Activated CD4-positive, alpha-beta memory T cell treated with anti-CD3 and anti-CD28 coated beads, Interleukin-2, amount 10 ng/mL, durations not matched to agents 7 days and 5 days (primary cell): Measurements from ENCODE around the gene PLA2G4E. TPM values are rescaled to one million over a fixed set of nuclear protein-coding genes. Genes with fewer than 3 reads are reported as not detected.

Experiments
- CTCF ChIA-PET: fragments of 350-600 bp; sonication (Branson Sonifier 250); formaldehyde crosslinking; loops from one replicate; lab custom pipeline; 2021; ENCODE audit warnings: antibody characterized with exemption, inconsistent platforms; lab: Charles Lee
- POLR2A ChIA-PET: fragments of 350-600 bp; sonication (Branson Sonifier 250); formaldehyde crosslinking; loops from one replicate; lab custom pipeline; 2021; ENCODE audit warnings: antibody characterized with exemption; lab: Charles Lee
- DNase-seq: peaks from one replicate; pipeline ENCODE4 v3.0.0-alpha.2; 2020
- H3K27ac Mint-ChIP-seq: one replicate; pipeline ENCODE4 v1.8.0; 2021; ENCODE audit warnings: mild to moderate bottlenecking, mixed read lengths
- H3K27me3 Mint-ChIP-seq: one replicate; pipeline ENCODE4 v1.8.0; 2021; ENCODE audit warnings: mixed read lengths
- H3K36me3 Mint-ChIP-seq: one replicate; pipeline ENCODE4 v1.8.0; 2021; ENCODE audit warnings: low read depth, mixed read lengths
- H3K4me1 Mint-ChIP-seq: one replicate; pipeline ENCODE4 v1.8.0; 2021; ENCODE audit warnings: mixed read lengths
- H3K4me3 Mint-ChIP-seq: one replicate; pipeline ENCODE4 v1.8.0; 2021; ENCODE audit warnings: mild to moderate bottlenecking, mixed read lengths
- H3K9me3 Mint-ChIP-seq: one replicate; pipeline ENCODE4 v1.8.0; 2021; ENCODE audit warnings: mixed read lengths
- total RNA-seq, 2 experiments: library from RNA; stranded (reverse); gene quantifications; one replicate each; pipeline ENCODE4 v1.2.3, GENCODE V29; 2021

PLA2G4E gene
- total RNA-seq, 2 experiments from 2014 or later, result not detected

DNA sequence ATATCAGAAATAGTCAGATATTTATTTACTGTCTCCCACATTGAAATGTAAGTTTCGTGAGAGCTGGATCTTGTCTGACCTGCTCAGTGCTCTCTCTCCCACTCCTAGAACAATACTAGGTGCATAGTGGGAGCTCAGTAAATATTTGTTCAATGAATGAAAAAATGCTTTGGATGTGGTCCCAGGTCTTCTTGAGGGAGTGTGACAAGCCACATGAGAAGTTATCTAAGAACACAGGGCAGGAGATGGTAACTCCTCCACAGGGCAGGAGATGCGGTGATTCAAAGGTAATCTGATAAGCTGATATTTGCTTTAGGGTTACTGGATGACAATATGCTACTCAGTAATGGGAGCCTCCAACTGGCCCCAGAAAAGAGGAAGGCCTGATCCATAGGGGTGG is 25.8 kb upstream of the PLA2G4E start:
- no peak for DNase-seq
- peaks cover 11% of the 10 kb centered on the region for H3K27me3 Mint-ChIP-seq
- ChIA-PET POLR2A (no interaction called here), CTCF (no interaction called here)
- H3K36me3 Mint-ChIP-seq, result no peaks in the 10 kb centered on the region
- no peak overlapping the region for H3K27ac Mint-ChIP-seq
- no peak overlapping the region for H3K4me3 Mint-ChIP-seq
- H3K4me1 Mint-ChIP-seq, result peaks cover 20% of the 10 kb centered on the region
- H3K9me3 Mint-ChIP-seq, result no peaks in the 10 kb centered on the region

DNA sequence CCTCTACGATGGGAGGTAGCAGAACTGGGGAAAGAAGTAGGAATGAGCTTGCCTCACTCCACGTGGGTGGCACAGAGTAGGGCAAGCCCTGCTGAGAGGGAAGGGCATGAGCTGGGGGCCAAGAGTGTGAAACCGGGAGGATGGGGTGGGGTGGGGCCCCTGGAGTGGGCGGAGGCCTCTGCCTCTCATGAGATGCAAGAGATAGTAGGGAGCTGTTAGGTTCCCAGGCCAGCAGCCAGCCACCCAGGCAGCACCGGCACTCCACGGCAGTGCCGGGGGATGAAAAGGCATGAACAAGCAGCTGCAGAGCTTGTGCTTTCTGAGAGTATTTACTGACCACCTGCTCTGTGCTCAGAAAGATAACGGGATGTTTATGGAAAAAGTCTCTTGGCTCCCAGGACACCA is 24.4 kb upstream of the PLA2G4E start:
- CTCF ChIA-PET, result interaction anchor here (0.6 to 1.0 kb wide), 2 partner anchors 12 to 37 kb away, joined by 3 to 4 read pairs; no protein-coding TSS in a partner anchor
- peaks cover 9% of the 10 kb centered on the region for H3K27me3 Mint-ChIP-seq
- H3K4me3 Mint-ChIP-seq, result no peak overlapping the region
- H3K36me3 Mint-ChIP-seq, result no peaks in the 10 kb centered on the region
- no peak for DNase-seq
- no peak overlapping the region for H3K27ac Mint-ChIP-seq
- no peaks in the 10 kb centered on the region for H3K9me3 Mint-ChIP-seq
- POLR2A ChIA-PET, result no interaction called here
- peaks cover 20% of the 10 kb centered on the region for H3K4me1 Mint-ChIP-seq

DNA sequence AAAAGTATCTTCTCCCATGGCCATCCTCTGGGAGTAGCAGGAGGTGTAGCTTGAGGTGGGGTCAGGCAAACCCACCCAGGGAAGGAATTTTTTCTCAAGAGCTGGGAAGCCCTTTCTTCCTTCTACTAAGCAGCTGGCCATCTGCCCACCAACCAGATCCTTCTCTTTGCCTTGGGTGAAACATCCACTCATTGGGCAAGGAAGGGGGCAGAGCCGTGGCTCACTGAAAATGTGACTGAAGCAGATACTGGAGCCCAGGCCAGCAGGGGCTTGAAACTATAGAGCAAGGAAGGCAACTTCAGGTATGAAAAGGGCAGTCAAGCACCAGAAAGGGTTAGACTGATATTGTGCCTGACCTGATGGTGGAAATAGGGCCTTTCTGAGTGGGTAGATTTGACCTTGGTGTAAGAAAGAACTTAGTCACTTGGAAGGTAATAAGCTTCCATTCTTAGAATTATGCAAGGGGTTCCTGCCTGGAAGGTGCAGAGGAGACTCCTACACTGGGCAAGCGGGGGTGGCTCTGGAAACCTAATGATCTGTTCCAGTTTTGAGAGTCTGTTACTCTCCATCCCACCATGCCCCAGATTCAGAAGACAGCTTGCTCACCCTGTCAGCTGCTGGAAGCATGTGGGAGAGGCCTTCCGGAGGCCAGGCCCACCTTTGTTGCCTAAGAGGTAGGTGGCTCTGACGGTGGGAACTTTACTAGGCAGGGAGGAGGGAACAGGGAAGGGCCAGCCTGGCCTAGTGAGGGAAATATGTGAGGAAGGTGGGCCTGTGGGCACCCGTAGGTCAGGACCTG is 22.0 kb upstream of the PLA2G4E start:
- POLR2A ChIA-PET, result no interaction called here
- CTCF ChIA-PET, result interaction anchor here (0.5 kb wide), 1 partner anchor 201 kb away, joined by 3 read pairs; no protein-coding TSS in a partner anchor
- Mint-ChIP-seq H3K4me1 (peaks cover 20% of the 10 kb centered on the region), H3K27ac (no peak overlapping the region), H3K27me3 (peaks cover 5% of the 10 kb centered on the region), H3K36me3 (no peaks in the 10 kb centered on the region), H3K9me3 (no peaks in the 10 kb centered on the region), H3K4me3 (no peak overlapping the region)
- DNase-seq, result no peak

DNA sequence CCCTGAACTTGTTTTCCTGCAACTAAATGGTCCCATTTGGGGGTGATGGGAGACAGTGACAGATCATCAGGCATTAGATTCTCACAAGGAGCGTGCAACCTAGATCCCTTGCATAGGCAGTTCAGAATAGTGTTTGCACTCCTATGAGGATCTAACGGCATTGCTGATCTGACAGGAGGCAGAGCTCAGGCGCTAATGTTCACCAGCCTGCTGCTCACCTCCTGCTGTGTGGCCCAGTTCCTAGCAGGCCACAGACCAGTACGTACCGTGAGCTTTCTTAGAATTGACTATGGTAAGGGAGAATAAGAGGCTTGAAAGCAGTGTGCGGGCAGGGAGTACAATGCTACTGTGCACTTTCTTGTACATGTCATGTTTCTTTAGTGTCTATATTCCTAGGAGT is 17.6 kb upstream of the PLA2G4E start:
- ChIA-PET CTCF (no interaction called here), POLR2A (no interaction called here)
- peaks cover 9% of the 10 kb centered on the region for H3K4me1 Mint-ChIP-seq
- H3K27ac Mint-ChIP-seq, result no peak overlapping the region
- H3K9me3 Mint-ChIP-seq, result no peaks in the 10 kb centered on the region
- no peaks in the 10 kb centered on the region for H3K36me3 Mint-ChIP-seq
- H3K4me3 Mint-ChIP-seq, result no peak overlapping the region
- peaks cover 2% of the 10 kb centered on the region for H3K27me3 Mint-ChIP-seq
- DNase-seq, result no peak

DNA sequence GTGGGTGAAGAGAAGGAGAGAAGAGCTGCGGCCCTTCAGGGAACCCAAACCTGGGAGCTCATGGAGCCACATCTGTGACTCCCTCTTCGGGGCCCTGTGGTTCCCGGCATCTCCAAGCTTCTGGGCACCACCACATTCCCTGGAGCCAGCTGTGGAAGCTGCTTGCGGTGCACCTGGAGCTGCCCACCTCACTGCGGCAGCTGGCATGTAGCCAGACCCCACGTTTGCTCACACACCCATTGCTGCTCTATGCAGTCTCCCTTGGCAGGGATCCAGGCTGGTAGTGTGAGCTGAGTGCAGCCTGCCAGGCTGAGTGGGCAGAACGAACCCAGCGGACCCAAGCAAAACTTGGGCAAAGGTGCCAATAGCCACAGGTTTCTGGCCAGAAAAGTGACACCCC is 16.8 kb upstream of the PLA2G4E start:
- Mint-ChIP-seq H3K4me1 (peaks cover 12% of the 10 kb centered on the region), H3K9me3 (no peaks in the 10 kb centered on the region), H3K36me3 (no peaks in the 10 kb centered on the region), H3K27ac (no peak overlapping the region), H3K27me3 (peaks cover 2% of the 10 kb centered on the region), H3K4me3 (no peak overlapping the region)
- DNase-seq, result no peak
- ChIA-PET CTCF (no interaction called here), POLR2A (no interaction called here)

DNA sequence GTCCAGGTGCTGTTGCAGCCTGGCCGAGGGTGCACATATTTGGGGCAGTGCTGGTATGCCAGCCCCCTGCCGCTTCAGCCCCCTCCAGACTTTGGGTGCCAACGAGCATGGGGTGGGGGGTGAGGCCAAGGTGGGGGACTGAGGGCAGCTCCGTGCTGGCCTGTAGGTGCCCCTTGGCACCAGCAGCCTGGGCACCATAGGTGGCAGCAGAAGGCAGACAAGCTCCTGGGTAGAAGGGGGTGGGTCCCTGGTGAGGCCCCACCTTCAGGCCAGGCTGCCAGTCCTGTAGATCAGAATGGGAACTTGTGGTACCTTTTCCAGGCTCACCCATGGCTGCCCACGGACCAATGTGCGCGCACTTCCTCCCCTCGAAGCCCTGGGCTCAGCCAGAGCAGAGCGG is 16.1 kb upstream of the PLA2G4E start:
- Mint-ChIP-seq H3K36me3 (peaks cover 2% of the 10 kb centered on the region), H3K27me3 (peaks cover 2% of the 10 kb centered on the region), H3K9me3 (peaks cover 3% of the 10 kb centered on the region), H3K27ac (no peak overlapping the region), H3K4me3 (no peak overlapping the region), H3K4me1 (peaks cover 12% of the 10 kb centered on the region)
- POLR2A ChIA-PET, result no interaction called here
- CTCF ChIA-PET, result no interaction called here
- DNase-seq, result no peak

DNA sequence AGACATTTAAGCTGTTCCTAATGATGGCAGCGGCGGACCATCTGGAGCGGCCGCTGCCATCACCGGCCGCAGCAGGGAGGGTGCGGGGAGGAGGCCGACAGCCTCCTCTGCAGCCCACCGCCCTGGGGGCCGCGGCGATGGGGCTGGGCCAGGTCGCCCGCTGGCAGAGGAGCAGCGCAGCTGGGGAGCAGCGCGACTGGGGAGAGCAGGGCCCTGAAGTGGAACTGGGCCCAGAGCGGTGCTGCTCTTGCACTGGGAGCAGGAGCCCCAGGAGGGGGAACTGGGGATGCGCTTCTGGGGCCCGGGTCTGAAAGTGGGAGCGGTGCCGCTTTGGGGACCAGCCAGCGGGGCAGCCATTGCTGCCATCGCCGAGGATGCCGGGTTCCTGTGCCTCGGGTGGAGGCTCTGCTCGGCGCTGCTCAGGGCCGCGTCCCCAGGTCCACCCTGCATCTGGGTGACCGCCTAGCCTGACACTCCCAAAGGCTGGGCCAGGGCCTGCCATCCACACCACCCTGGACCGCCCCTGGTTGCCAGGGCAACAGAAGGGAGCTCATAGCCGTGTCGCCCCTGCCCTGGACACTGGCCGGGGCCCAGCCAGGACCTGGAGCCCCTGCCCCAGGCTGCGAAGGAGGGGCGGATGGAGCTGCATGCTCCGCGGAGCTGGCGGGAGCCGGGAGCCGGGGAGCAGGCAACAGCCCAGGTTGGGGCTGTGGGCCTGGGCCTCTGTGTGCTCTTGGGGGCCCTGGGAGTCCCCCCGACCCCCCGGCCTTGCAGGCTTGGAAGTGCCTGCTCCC is 15.5 kb upstream of the PLA2G4E start:
- Mint-ChIP-seq H3K27me3 (peaks cover 2% of the 10 kb centered on the region), H3K4me3 (no peak overlapping the region), H3K9me3 (peaks cover 4% of the 10 kb centered on the region), H3K27ac (no peak overlapping the region), H3K4me1 (peaks cover 12% of the 10 kb centered on the region), H3K36me3 (peaks cover 4% of the 10 kb centered on the region)
- CTCF ChIA-PET, result no interaction called here
- DNase-seq, result no peak
- POLR2A ChIA-PET, result no interaction called here

DNA sequence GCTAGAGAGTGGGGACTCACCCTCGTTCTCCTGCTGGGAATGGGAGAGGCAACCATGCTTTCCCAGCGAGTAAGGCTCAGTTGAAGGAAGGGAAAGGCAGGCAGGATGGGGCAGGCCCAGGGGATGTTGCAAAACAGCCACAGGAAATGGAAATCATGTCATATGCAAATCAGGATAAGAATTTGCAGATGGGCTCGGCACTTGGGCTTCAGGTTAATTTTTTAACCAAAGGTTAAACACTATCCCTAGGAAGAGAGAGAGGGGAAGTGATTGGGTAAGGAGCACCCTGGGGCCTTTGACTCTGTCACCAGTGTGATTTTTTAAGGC is 14.6 kb upstream of the PLA2G4E start:
- peaks cover 4% of the 10 kb centered on the region for H3K36me3 Mint-ChIP-seq
- H3K4me1 Mint-ChIP-seq, result peaks cover 12% of the 10 kb centered on the region
- POLR2A ChIA-PET, result no interaction called here
- H3K27me3 Mint-ChIP-seq, result peaks cover 2% of the 10 kb centered on the region
- H3K27ac Mint-ChIP-seq, result no peak overlapping the region
- no peak overlapping the region for H3K4me3 Mint-ChIP-seq
- peaks cover 4% of the 10 kb centered on the region for H3K9me3 Mint-ChIP-seq
- CTCF ChIA-PET, result no interaction called here
- no peak for DNase-seq

DNA sequence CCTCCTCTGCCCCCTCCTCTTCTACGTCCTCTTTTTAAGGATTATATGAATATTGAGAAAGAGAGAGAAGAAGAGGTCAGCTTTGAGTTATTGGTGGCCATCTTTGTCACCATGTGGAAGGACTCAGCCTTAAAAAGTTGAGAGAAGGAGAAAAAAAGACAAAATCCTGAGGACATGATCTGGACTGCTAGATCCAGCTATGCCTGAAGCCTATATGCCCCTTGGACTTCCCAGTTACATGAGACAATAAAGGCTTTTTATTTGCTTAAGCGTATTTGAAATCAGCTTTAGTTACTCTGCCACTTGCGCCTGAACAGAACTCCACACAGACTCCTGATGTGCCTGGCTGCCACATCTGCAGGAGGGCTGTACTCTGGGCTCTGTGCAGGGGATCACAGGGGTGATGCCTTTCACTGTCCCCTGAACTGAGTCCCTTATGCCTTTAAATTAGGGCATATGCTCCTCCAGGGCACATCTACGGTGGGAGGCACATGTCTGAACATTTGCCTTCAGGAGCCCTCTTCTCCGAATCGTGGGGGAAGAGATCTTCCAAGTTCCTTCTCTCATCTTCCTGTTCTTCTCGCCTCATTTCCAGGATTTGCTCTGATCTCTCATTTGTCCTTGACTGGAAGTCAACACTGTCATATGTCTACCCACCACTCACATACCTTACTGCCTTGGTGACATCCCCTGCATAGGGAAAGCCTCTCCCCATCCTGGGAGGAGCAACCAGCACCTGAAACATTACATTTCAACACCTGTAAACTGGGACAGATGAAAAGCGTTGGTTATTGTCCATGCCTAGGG is 14.0 kb upstream of the PLA2G4E start:
- no peak for DNase-seq
- ChIA-PET POLR2A (no interaction called here), CTCF (no interaction called here)
- peaks cover 12% of the 10 kb centered on the region for H3K4me1 Mint-ChIP-seq
- peaks cover 5% of the 10 kb centered on the region for H3K27me3 Mint-ChIP-seq
- H3K27ac Mint-ChIP-seq, result no peak overlapping the region
- no peak overlapping the region for H3K4me3 Mint-ChIP-seq
- peaks cover 4% of the 10 kb centered on the region for H3K36me3 Mint-ChIP-seq
- peaks cover 4% of the 10 kb centered on the region for H3K9me3 Mint-ChIP-seq

DNA sequence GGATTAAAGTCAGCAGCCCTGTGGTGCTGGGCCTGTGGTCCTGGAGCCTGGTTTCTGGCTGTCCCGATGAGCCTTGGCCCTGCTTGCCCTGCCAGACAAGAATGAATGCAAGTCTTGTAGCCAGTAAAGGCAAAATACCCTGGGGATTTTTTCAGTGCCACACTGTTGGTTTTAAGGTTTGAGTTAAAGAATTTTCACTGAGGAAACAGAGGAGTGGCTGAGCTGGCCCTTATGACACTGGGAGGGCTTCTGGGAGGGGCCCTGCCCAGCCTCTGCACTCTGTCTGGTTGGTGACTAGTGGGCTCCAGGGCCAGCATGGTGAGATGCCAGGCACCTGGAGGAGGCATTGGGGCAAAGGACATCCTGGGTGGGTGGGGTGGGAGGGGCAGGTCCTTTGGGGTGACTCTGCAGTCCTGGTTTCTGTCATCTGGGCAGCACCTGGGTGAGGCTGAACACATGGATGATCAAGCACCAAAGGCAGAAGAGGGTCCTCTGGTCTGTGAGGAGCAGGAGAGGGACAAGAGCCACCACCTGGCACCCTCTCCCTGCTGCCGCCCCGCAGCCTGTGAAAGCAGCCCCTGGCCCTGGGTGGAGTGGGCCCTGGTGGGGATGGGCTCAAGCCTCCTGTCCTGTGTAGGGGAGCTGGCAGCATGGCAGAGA is 12.5 kb upstream of the PLA2G4E start:
- Mint-ChIP-seq H3K4me3 (no peak overlapping the region), H3K36me3 (peaks cover 4% of the 10 kb centered on the region), H3K27ac (no peak overlapping the region), H3K27me3 (peaks cover 7% of the 10 kb centered on the region), H3K4me1 (peaks cover 12% of the 10 kb centered on the region), H3K9me3 (peaks cover 4% of the 10 kb centered on the region)
- ChIA-PET CTCF (no interaction called here), POLR2A (no interaction called here)
- no peak for DNase-seq

DNA sequence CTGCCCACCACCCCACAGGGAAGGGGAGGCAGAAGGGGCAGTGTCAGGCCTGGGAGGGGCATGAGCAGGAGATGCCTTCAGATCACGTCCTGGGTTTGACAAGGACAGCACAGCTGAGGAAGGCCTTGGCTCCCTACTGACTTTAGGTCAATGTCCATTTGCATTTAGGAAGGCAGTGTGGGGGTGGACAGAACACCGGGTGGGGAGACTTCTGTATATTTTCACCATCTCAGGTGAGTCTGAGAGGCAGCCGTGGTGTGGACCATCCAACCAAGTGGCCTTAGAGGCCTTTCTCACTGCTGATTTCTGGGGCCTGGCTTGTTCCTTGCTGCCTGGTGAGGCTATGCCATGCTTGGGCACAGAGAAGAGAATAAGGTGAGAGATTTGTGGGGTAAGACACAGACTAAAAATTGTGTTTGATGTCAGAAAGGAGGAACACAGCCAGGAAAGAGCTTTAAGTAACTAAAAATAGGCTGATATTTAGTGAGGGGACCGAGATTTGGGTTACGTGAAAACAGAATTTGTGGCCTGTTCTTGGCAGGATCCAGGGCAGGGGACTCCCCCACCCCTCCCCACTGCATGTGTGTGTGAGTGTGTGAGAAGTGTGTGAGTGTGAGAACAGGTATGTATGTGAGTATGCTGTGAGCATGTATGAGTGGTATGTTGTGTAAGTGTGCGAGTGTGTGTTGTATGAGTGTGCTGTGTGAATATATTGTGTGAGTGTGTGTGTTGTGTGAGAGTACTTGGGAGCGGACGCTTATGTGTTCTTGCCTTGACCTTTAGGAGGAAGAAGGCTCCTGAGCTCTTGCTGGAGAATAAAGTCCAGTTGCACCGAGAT is 11.8 kb upstream of the PLA2G4E start:
- CTCF ChIA-PET, result no interaction called here
- POLR2A ChIA-PET, result no interaction called here
- Mint-ChIP-seq H3K9me3 (peaks cover 4% of the 10 kb centered on the region), H3K27me3 (peaks cover 11% of the 10 kb centered on the region), H3K27ac (no peak overlapping the region), H3K4me3 (no peak overlapping the region), H3K36me3 (peaks cover 4% of the 10 kb centered on the region), H3K4me1 (peaks cover 12% of the 10 kb centered on the region)
- no peak for DNase-seq
